Measurements from ENCODE around the gene USP36.

DNA sequence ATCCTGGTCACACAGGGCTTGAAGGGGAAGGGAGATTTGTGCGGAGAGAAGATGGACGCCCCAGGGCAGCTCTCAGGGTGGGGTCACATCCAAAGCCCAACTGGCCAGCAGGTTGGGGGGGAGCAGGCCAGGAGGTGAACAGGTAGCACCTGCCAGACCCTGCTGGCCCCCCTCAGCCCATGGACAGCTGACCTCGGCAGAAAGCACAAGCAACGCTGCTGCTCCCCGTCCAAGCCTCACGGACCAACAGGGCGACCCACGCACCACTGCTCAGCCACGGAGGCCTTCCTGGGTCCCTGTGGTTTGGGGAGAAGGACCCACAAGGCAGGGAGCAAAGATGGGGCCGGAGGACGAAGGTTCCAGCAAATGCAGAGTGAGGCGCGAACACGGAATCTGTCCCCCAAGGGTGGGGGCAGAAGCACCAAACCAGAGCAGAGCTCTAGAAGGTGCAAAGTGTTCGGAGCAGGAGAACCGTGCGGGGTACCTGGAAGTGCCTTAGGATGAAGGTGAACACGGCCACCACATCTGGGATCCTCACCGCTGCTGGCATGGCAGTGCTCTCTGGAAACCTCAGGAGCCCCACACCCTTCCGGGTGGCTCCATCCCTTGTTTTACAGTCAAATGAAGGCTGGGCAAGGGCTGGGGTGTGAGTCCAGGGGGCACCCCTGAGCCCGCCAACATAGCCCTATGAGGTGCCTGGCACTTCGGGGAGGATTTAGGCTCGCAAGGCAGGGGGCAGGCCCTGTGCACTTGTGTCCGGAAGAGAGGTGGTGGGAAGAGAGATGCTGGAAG lies 44.5 kb upstream of the USP36 start:
- TF ChIP-seq POLR2A (IDR thresholded peaks at IDR 0.05) (no peak), CTCF (IDR thresholded peaks at IDR 0.05) (no peak), POLR2AphosphoS5 (IDR thresholded peaks at IDR 0.05) (no peak)
